ENCODE results near the gene GATA6. TPM values are rescaled to one million over a fixed set of nuclear protein-coding genes. Genes with fewer than 3 reads are reported as not detected.

The GATA6 gene
- total RNA-seq, 4 donors from 2014 or later, result 0.34 to 1.2 (median 0.86) TPM

DNA sequence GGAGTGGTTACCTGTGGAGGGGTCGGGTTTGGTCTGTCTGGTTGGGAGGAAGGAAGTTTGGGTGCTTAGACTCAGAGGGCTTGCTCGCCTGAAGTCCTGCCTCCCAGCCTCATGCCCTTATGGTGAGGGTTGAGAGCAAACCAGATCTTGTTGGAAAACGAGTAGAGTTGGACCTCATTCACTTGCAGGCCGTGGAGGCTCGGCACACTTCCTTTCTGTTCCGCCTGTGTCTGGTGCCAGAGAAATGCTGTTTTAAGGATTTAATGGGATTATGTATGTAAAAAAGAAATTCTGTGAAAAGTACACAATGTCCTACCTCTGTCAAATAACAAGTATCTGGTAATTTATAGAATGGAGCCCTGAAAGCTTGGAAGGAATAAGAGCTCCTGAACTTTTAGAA lies 29.6 kb downstream of the GATA6 start:
- H3K4me3 ChIP-seq, result no peak overlapping the region
- DNase-seq, result no peak
- no peaks in the 10 kb centered on the region for H3K9me3 ChIP-seq
- peaks cover 11 to 15% (median 12%) of the 10 kb centered on the region in 3 donors for H3K27me3 ChIP-seq
- no peaks in the 10 kb centered on the region for H3K36me3 ChIP-seq
- no peak for TF ChIP-seq CTCF (IDR thresholded peaks at IDR 0.05 in 4 of 5, conservative IDR thresholded peaks at IDR 0.05 in 1 of 5)
- H3K4me1 ChIP-seq, result no peaks in the 10 kb centered on the region
- in situ Hi-C loops (cut with MboI; ENCODE audit: low sequenced_read_pairs in 4 of 4) (no loop called here), intact Hi-C loops (cut with DNase I; ENCODE audit: low total_unique reads) (no loop called here)
- ATAC-seq, result no peak
- H3K27ac ChIP-seq, result no peak overlapping the region

DNA sequence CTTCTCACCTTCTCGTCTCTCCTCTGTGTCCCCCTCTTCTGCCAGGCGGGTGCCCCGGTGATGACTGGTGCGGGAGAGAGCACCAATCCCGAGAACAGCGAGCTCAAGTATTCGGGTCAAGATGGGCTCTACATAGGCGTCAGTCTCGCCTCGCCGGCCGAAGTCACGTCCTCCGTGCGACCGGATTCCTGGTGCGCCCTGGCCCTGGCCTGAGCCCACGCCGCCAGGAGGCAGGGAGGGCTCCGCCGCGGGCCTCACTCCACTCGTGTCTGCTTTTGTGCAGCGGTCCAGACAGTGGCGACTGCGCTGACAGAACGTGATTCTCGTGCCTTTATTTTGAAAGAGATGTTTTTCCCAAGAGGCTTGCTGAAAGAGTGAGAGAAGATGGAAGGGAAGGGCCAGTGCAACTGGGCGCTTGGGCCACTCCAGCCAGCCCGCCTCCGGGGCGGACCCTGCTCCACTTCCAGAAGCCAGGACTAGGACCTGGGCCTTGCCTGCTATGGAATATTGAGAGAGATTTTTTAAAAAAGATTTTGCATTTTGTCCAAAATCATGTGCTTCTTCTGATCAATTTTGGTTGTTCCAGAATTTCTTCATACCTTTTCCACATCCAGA lies 31.3 kb downstream of the GATA6 start:
- Histone ChIP-seq H3K9me3 (no peaks in the 10 kb centered on the region), H3K36me3 (no peaks in the 10 kb centered on the region), H3K27ac (no peak overlapping the region), H3K4me1 (no peaks in the 10 kb centered on the region), H3K4me3 (no peak overlapping the region), H3K27me3 (peaks cover 4 to 8% (median 8%) of the 10 kb centered on the region in 3 donors)
- intact Hi-C loops (cut with DNase I; ENCODE audit: low total_unique reads) (no loop called here), in situ Hi-C loops (cut with MboI; ENCODE audit: low sequenced_read_pairs in 4 of 4) (no loop called here)
- TF ChIP-seq POLR2A (IDR thresholded peaks at IDR 0.05), result no peak
- TF ChIP-seq CTCF (IDR thresholded peaks at IDR 0.05 in 4 of 5, conservative IDR thresholded peaks at IDR 0.05 in 1 of 5), result no peak
- no peak for DNase-seq
- no peak for ATAC-seq

DNA sequence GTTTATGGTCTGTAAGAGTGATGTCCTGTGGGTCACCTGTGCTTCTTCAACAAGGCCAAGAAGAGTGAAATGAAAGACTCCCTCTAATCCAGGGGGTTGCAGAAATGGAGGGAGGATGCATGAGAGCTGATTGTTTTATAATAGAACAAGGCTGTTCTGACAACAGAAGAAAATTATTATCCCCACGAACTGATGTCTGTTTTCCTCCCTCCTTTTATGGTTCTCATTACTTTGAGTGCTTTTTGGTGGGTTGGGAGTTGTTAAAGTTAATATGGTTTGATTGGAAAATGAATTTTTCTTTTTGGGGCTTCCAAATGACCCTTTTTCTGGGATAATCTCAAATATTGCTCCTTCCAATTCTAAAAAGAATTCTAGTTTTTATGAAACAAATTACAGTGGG lies 33.6 kb downstream of the GATA6 start:
- H3K27me3 ChIP-seq, result peaks cover 4 to 7% (median 4%) of the 10 kb centered on the region in 3 donors
- no peak overlapping the region for H3K4me3 ChIP-seq
- in situ Hi-C loops (cut with MboI; ENCODE audit: low sequenced_read_pairs in 4 of 4) (no loop called here), intact Hi-C loops (cut with DNase I; ENCODE audit: low total_unique reads) (no loop called here)
- TF ChIP-seq POLR2A (IDR thresholded peaks at IDR 0.05) (no peak), CTCF (IDR thresholded peaks at IDR 0.05 in 4 of 5, conservative IDR thresholded peaks at IDR 0.05 in 1 of 5) (no peak)
- DNase-seq (no peak), ATAC-seq (no peak)
- no peak overlapping the region for H3K27ac ChIP-seq
- H3K4me1 ChIP-seq, result no peaks in the 10 kb centered on the region
- H3K36me3 ChIP-seq, result no peaks in the 10 kb centered on the region
- H3K9me3 ChIP-seq, result no peaks in the 10 kb centered on the region

- DNase-seq, result no peak
- Histone ChIP-seq H3K36me3 (no peaks in the 10 kb centered on the region), H3K27ac (no peak overlapping the region), H3K4me3 (no peak overlapping the region), H3K27me3 (peaks cover 0 to 4% (median under 1%) of the 10 kb centered on the region in 3 donors), H3K4me1 (no peaks in the 10 kb centered on the region), H3K9me3 (no peaks in the 10 kb centered on the region)
- ATAC-seq, result no peak
- in situ Hi-C loops (cut with MboI; ENCODE audit: low sequenced_read_pairs in 4 of 4) (no loop called here), intact Hi-C loops (cut with DNase I; ENCODE audit: low total_unique reads) (no loop called here)
- TF ChIP-seq CTCF (IDR thresholded peaks at IDR 0.05 in 4 of 5, conservative IDR thresholded peaks at IDR 0.05 in 1 of 5), result no peak
- TF ChIP-seq POLR2A (IDR thresholded peaks at IDR 0.05), result no peak
Observed at GRCh38 chr18:22203536-22204213, 34.3 kb downstream of the GATA6 start.
